COLO668 (cell line): Measurements from ENCODE around the gene FHIT.
"Not testable (repeated sequence)": the region's sequence is repeated elsewhere in the genome, so short reads cannot be mapped to it uniquely, and the experiment has no call there.

Source experiments
- DNase-seq: peaks from one replicate; lab custom pipeline; 2025; ENCODE audit not compliant: unreplicated experiment; lab: John Stamatoyannopoulos, UW

Gene FHIT

DNA sequence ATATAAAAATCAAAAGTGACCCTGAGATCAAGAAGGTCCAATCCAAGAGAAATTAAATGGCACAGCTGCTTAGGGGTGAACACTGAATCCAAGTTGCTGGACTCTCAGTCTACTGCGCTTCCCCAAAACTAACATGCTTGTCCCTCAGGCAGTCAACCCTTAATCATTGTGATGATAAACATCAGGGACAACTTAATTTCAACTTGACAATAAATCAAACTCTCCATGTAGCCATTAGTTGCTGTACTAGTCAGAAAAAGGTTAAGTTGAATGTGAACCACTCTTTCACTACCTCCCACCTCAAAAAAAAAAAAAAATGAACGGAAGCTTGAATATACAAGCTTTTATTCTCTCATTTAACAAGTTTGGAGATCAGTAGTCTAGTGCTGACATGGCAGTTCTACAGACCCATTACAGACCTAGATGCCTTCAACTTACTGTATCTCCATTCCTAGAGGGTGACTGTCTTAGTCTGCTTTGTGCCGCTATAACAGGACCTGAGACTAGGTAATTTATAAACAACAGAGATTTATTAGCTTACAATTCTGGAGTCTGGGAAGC lies 185.7 kb downstream of the FHIT start:
- DNase-seq = no peak

DNA sequence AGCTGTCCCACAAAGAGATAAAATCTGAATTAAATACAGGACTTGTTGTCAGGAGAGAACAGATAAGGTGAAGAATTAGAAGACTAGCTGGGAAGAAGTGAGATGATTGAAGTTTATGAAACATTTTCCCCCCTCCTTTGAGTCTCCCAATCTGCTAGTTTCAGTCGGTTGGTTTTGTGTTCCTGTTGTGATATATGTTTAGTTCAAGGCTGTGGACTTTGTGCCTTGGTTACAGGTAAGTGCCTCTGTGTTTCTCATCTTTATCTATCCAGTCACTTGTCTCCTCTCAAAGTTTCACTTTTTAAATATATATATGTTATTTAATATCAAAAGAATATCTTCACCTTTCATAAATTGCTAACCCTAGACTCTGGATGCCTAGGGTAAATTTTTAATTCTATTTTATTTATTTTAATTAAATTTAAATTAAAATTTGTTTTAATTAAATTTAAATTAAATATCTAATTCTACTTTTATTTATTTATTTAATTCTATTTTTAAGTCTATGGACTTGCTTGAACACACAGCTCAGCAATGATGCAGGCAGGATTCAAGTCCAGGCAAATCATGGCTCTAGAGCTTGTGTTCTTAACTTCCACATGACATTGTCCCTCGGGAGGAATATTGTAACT lies 190.0 kb downstream of the FHIT start:
- DNase-seq = no peak

DNA sequence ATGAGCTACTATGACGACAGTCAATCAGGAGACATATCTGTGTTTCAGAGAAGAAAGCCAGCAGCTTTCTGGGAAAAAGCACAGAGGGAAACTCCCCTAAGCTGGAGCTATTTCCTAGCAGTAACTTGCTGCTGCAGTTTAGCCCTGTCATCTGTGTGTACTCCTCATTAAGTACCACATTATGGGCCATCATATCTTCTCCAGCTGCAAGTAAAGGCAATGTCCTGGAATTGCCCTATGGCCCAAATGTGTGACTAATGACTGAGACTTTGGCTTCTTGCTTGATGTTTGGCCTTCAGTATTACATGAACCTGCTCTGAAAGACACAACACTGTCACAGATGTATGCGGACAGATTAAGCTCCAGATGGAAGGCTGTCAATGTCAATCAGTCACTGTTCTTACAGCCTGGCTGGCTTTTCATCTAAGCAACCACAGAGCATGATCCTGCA lies 190.8 kb downstream of the FHIT start:
- DNase-seq = no peak

DNA sequence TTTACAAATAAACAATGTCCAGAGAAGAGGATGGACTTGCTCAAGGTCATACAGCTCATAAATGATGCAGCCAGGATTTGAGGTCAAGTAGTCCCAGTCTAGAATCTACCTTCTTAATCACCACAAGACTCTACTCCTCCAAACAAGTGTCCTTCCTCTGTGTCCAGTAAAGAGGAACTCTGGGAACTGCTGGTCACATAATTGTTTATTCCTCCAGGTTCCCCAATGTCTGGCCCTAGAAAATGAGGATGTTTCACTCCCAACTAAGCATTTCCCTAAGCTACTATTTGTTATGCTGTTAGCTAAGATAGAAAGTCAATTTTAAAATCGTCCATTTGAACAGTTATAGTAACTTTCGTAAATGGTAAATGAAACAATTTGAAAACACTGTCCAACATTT lies 192.4 kb downstream of the FHIT start:
- DNase-seq = no peak

DNA sequence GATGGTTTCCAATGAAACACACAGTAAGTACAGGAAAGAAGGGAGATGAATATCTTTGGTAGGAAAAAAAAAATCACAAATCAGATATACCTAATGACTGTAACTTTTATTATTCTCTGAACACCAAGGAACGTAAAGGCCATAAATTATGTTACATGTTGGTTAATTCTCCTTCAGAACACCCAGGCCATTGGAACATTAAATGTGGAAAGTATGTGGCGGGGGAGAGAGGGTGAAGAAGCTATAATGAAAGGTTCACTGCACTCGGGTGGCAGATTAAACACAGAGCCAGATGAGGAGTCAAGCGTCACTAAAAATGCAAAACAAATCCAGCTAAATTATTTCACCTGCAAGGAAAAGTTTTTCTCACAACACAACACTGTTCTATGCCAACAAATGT lies 193.8 kb downstream of the FHIT start:
- DNase-seq = no peak

DNA sequence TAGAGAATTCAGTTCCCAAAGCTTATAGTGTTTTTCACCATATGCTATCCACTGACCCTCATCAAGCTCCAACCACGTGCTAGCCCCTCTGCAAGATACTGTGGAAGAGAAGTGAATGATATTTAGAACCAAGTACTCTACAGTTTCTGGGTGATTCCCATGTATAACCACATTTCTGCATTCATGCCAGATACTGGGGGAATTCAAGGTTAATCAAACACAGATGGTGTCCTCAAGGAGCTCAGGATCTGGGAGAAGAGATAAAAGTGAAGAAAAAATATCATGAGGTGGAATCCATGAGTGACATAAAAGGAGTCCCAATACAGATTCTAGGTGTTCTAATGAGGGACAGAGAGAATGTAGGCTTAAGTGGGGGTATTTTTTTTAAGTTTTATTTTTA lies 195.8 kb downstream of the FHIT start:
- DNase-seq = no peak

DNA sequence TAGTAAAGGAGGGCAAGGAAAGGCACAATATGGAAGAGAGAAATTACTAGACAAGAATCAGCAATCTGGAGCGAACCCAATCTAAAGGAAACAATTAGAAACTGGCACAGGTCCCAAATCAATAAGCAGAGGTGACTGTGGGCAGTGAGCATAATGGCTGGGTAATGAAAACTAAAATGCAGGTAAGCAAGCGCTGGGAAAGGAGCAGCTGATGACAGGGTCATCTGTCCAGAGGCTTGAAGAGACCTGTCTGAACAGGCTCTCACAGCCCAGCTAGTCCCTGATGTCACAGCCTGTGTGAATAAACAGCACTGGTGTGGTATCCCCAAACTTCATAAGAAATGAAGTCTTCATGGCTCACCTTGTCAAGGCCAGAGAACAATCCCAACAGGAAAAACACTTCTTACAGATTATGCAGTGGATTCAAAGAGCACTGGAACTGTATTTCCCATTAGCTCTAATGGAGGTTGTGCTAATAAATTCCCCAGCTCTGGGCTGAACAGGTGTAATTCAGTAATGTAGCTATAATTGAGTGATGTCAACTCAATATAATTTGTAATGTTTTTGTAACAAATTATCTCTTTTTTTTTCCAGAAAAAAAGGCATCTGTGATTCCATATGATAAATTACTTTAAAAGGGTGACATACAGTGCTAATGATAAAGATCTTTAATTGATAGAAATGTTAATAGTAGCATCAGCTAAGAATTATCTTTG lies 197.3 kb downstream of the FHIT start:
- DNase-seq = peak; percentile 70

DNA sequence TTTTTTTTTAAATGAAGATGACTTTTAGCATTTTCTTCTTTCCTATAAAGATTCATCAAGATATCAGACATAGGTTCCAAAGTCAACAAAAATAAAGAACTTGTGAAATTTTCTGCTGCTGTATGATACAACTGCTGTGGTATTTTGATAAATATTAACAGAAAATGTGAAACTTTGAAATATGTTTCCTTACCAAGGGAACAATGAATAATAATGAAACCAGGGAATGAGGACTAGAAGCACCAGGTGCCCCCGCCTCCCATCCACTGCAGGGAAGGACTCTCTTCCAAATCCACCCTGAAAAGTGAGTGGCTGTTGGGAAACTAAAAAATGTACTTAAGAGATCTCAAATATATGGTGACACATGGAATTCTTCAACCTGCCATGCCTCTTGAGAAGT lies 198.4 kb downstream of the FHIT start:
- no peak for DNase-seq

DNA sequence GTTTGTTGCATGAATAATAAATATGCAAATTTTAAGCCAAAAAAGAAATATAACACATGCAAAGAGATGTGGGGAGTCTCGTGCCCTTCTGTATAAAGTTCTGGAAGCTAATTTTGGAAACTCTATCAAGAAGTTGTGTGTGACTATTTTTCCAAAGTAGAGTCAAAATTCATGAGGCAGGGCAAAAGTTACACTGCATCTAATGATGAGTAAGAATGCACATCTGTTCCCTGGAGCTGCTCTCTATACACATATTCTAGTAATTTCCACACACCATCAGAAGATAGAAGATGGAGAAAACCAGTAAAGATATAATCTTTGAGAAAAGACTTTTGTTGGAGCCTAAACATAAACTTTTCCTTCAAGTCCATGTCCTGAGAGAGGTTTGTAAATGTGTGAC lies 199.6 kb downstream of the FHIT start:
- no peak for DNase-seq

DNA sequence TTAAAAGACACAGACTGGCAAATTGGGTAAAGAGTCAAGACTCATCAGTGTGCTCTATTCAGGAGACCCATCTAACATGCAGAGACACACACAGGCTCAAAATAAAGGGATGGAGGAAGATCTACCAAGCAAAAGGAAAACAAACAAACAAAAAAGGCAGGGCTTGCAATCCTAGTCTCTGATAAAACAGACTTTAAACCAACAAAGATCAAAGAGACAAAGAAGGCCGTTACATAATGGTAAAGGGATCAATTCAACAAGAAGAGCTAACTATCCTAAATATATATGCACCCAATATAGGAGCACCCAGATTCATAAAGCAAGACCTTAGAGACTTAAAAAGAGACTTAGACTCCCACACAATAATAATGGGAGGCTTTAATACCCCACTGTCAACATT lies 206.1 kb downstream of the FHIT start:
- DNase-seq = not testable (repeated sequence)

DNA sequence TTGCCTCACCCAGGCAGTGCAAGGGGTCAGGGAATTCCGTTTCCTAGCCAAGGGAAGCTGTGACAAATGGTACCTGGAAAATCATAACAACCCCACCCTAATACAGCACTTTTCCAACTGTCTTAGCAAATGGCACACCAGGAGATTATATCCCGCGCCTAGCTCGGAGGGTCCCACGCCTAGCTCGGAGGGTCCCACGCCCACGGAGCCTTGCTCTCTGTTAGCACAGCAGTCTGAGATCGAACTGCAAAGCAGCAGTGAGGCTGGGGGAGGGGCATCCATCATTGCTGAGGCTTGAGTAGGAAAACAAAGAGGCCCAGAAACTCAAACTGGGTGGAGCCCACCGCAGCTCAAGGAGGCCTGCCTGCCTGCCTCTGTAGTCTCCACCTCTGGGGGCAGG lies 208.1 kb downstream of the FHIT start:
- DNase-seq = no peak

DNA sequence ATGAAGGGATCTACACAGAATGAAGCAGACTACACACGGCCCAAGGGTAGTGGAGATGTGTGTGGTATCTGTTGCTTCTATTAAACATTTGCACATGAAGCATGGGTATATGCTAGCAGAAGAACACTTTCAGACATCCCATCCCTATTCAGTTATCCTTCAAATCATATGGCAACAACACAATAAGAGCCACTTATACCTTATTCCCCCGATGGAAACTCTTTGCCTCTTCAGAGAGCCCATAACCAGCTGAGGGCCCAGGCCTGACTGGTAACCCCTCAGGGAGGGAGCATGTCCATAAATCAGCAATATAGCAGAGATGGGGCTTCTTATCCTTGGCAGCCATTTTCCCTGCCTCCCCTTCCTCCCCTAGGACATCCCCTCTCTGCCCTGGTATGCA lies 210.6 kb downstream of the FHIT start:
- DNase-seq = no peak

DNA sequence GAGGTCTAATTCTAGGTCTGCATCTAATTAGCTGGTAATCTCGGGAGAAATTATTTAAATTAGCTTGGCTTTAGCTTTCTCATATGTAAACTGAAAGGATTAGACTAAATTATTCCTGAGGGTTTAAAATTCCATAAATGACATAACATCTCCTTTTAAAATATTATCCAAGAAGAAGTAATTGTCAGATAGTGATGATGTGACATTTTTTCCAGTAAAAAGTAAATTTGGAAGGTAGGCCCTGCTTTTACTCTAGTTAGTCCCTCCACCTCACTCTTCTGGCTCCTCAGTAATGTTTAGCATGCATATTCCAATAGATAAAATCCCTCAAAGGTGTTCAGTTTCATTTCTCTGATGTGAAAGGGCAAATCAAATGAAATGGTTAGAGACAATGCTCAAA lies 215.7 kb downstream of the FHIT start:
- DNase-seq = no peak

DNA sequence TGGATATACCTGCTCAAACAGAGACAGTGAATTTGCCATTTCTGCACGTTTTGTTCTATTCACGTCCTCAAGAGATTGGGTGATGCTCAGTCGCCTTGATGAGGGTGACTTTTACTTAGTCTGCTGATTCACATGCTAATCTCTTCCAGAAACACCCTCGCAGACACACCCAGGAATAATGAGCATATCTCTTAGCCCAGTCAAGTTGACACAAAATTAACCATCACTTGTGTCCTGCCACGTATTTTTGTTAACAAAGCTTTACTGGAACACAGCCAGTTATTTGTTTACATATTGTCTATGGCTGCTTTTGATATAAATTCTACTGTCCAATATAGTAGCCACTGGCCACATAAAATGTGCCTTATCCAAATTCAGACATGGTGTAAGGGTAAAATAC lies 218.3 kb downstream of the FHIT start:
- DNase-seq = no peak

DNA sequence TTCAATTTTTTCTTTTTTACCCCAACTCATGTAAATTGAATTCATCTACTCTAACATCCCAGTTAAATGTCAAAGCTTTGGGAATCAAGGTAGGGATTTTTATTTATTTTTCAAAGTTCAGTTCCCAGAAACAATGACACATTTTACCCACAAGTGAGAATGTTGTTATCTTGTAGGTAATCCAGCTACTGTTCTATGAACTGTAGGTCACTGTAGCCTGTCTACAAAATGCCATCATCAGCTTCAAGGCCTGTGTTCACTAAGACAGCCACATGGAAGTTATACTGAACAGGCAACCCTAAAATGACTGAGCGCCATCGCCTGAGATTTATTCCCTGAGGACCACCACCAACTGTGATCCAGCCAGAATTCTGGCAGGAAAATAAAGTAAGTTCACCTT lies 219.7 kb downstream of the FHIT start:
- DNase-seq = no peak

DNA sequence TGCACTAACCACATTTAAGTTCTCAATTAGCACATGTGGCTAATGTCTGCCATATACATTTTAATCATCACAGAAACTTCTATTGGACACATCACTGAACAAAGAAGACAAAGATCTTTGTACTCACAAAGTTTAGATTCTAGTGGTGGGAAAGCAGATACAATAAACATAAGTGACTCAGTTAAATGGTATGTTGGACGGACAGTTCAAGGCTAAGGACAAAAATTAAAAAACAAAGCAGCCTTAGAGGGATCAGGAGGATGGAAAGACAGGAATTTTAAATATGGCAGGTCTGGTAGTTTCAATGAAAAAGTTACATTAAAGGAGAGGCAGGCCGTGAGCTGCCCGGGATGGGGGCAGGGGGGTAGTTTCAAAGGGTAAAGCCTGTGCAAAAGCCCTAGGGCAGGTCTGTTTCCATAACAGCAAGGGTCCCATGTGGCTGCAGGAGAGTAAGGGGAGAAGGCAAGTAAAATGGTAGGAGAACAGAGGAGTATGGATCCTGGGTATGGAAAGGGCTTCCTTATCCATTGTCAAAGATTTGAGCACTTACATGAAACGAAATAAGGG lies 220.7 kb downstream of the FHIT start:
- DNase-seq = no peak

DNA sequence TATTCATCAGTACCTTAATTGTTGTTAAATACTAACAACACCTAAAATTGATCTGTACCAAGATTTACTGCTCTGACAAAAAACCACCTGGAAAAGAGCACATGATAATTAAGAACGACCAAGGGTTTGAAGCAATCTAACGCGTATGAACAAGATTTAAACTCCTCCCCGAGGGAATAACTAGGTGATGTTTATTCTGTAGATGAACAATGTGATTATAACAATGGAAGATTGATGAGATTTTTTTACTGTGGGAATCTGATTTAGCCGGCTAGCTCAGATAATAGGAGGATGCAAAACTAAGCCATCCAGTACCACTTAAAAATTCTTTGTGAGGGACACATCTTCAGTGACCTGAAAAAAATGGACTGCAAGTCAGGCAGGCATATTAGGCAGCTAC lies 222.1 kb downstream of the FHIT start:
- DNase-seq = no peak

DNA sequence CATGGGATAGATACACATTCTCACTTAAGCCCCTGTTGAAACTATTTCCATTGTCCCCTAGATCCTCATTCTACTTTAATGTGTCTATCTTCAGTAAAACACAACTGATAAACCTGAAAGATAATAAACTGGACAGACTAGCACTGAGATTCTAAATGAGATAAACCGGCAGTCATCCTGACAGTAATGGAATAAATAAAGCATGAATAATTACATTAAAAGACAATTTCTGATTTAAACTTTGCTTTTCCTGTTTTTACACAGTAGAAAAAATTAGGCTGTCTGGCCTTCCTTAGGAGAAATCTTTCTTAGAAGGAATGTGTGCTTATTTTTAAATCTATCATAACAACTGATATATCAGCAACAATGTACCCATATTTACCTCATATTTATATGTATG lies 232.4 kb downstream of the FHIT start:
- DNase-seq = no peak

DNA sequence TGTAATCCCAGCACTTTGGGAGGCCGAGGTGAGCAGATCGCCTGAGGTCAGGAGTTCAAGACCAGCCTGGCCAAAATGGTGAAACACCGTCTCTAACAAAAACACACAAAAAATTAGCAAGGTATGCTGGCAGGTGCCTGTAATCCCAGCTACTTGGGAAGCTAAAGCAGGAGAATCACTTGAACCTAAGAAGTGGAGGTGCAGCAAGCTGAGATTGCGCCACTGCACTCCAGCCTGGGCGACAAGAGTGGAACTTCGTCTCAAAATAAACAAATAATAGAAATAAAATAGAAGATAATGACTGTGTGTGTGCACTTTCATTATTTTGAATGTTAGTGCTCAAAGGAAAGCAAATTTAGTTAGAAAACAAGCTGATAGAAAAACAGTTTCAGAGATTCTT lies 234.2 kb downstream of the FHIT start:
- DNase-seq = not testable (repeated sequence)

DNA sequence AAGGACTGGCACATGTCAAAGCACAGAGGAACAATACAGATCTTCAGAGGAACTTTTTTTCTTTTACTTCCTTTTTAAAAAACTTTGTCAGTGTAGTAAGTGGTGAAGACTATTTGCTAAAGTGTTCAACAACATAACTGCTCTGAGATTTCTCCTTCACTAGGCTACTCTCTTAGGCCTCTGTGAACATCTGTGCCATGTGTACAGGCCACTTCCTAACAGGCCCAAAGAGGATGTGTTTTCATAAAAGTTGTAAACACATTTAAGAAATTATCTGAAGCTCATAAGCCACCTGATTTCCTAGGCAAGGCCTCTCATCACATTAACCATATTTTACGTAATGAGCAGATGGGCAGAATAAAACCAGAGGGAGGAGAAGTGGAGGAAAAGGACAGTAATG lies 235.4 kb downstream of the FHIT start:
- no peak for DNase-seq

DNA sequence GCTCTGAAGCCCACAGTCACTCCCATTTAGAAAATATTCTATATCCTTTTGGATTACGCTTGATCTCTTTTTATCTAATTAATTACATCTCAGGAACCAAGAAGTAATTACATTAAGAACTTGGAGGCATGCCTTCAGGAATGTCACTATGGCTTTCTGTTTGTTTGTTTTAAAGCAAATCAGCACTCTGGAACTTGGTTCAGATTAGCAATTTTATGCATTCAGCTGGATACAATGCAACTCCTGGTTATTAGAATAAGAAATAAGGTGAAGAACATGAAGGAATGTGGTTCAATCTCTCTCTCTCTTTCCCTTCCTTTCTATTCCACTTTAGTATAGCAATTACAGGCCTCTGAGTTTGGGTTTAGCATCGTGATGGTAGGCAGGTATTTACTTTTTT lies 235.8 kb downstream of the FHIT start:
- no peak for DNase-seq

DNA sequence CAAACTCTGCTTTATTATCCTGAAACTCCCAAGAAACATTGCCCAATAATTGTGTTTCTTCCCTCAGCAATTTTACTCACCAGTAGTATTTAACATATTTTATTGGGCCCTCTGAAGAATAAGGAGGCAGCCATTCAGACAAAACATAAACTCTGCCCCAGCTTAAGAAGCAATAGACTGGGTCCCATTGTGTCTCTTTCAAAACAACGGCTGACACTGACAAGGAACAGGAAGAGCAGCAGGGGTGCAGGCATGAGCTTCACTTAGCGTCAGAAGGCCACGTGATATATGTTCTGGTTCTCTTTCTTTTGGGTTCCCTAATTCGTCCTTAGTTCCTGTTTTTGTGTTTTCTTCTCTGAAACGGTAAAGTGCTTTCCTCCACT lies 242.3 kb downstream of the FHIT start:
- no peak for DNase-seq
